HepG2 (cell line): ENCODE measurements around the gene USP34. TPM values are rescaled to one million over a fixed set of nuclear protein-coding genes. Genes with fewer than 3 reads are reported as not detected.
A peak's percentile ranks its signal among the peaks of the same experiment; 100 is the strongest.

ENCODE experiments used
- ATAC-seq: fragments of 200-7000 bp; cut with Tn5 transposase; 3 replicates; pipeline ENCODE4 v1.9.1; 2020; ENCODE audit warnings: mild to moderate bottlenecking, moderate library complexity
- BruUV-seq: library from RNA; stranded (reverse); fragments of 400-500 nt; replicated peaks from 2 replicates; lab custom pipeline; 2021; lab: Mats Ljungman, UMichigan
- CTCF ChIA-PET: fragments of 300-600 bp; formaldehyde crosslinking; extraction: SDS; loops from one replicate; lab custom pipeline; 2021; ENCODE audit warnings: low total read pairs, inconsistent platforms, low intra/inter-chr PET ratio; lab: Yijun Ruan, JAX
- POLR2A ChIA-PET: fragments of 350-600 bp; sonication (Branson Sonifier 250); formaldehyde crosslinking; loops from one replicate; lab custom pipeline; 2020; ENCODE audit warnings: antibody characterized with exemption, inconsistent platforms; lab: Yijun Ruan, JAX
- DNase-seq: peaks from one replicate; pipeline ENCODE4 v3.0.0-alpha.2; 2015; ENCODE audit warnings: low spot score
- FAIRE-seq: peaks from 3 replicates; lab custom pipeline; 2011; peaks lifted over from hg19 to GRCh38; lab: Jason Lieb, UNC
- H2AFZ ChIP-seq: one replicate; pipeline ENCODE4 v1.6.1; 2011; ENCODE audit warnings: low read length, inconsistent platforms
- H3K27ac ChIP-seq: fragments of 300-600 bp; 3 replicates; pipeline ENCODE4 v1.8.0; 2011; ENCODE audit warnings: mixed run types, mild to moderate bottlenecking, mixed read lengths, low read length, inconsistent platforms; ENCODE audit not compliant: insufficient read depth; ENCODE audit errors: extremely low read length
- H3K27me3 ChIP-seq, 2 experiments: fragments of 200-600 bp in 1 of 2; 2 replicates in 1 of 2; 3 replicates in 1 of 2; pipeline versions ENCODE4 v1.6.0 to v1.8.0; 2011; ENCODE audit warnings: low read length in 2 of 2, mild to moderate bottlenecking in 2 of 2, moderate library complexity in 2 of 2, inconsistent platforms in 1 of 2; ENCODE audit not compliant: insufficient read depth in 2 of 2, control insufficient read depth in 1 of 2
- H3K36me3 ChIP-seq, 2 experiments: fragments of 200-600 bp in 1 of 2; replicated peaks in 1 of 2; 2 replicates in 1 of 2; 3 replicates in 1 of 2; pipeline versions ENCODE4 v1.5.1 to v1.8.0; 2011; ENCODE audit warnings: low read length in 2 of 2, inconsistent platforms in 1 of 2; ENCODE audit not compliant: insufficient read depth in 2 of 2, control insufficient read depth in 1 of 2
- H3K4me1 ChIP-seq: 2 replicates; pipeline ENCODE4 v1.5.1; 2012; ENCODE audit warnings: low read length, inconsistent platforms; ENCODE audit not compliant: insufficient read depth
- H3K4me2 ChIP-seq: 2 replicates; pipeline ENCODE4 v1.6.0; 2011; ENCODE audit warnings: low read depth, low read length, inconsistent platforms
- H3K4me3 ChIP-seq, 3 experiments: fragments of 200-600 bp in 1 of 3; sonication (generic), shearing (Covaris generic) in 1 of 3; replicated peaks in 1 of 3; 2 replicates each; pipeline ENCODE4 v1.5.1; 2011 to 2016; ENCODE audit warnings: low read length in 3 of 3, inconsistent platforms in 2 of 3, low read depth in 2 of 3, mild to moderate bottlenecking in 2 of 3, control low read depth in 1 of 3, mixed read lengths in 1 of 3; ENCODE audit not compliant: insufficient read depth in 1 of 3
- H3K79me2 ChIP-seq: one replicate; pipeline ENCODE4 v1.6.1; 2011; ENCODE audit warnings: low read length, inconsistent platforms; ENCODE audit not compliant: insufficient read depth
- H3K9ac ChIP-seq: 2 replicates; pipeline ENCODE4 v1.6.0; 2011; ENCODE audit warnings: mild to moderate bottlenecking, low read depth, low read length, inconsistent platforms; ENCODE audit not compliant: insufficient read depth
- H3K9me3 ChIP-seq: 2 replicates; pipeline ENCODE4 v1.5.1; 2012; ENCODE audit warnings: mild to moderate bottlenecking, low read length
- H4K20me1 ChIP-seq: 2 replicates; pipeline ENCODE4 v1.6.0; 2011; ENCODE audit warnings: inconsistent platforms, mild to moderate bottlenecking, low read length, moderate library complexity; ENCODE audit not compliant: insufficient read depth
- ARHGAP35 ChIP-seq: sonication (generic); formaldehyde crosslinking; IDR thresholded peaks from 2 replicates; pipeline ENCODE4 v1.9.0; 2022; ENCODE audit warnings: mild to moderate bottlenecking, inconsistent platforms, moderate library complexity, missing genetic modification reagents, borderline replicate concordance
- HIC2 ChIP-seq: sonication (generic); formaldehyde crosslinking; IDR thresholded peaks from 2 replicates; pipeline ENCODE4 v1.9.0; 2022; ENCODE audit warnings: low read depth, missing genetic modification reagents
- MXI1 ChIP-seq: IDR thresholded peaks from 3 replicates; pipeline ENCODE4 v1.6.1; 2012; ENCODE audit warnings: low read depth, low read length, inconsistent platforms, borderline replicate concordance
- ONECUT2 ChIP-seq: sonication (generic); formaldehyde crosslinking; IDR thresholded peaks from 2 replicates; pipeline ENCODE4 v1.4.0; 2020; ENCODE audit warnings: missing genetic modification reagents
- RNF219 ChIP-seq: sonication (generic); formaldehyde crosslinking; IDR thresholded peaks from 2 replicates; pipeline ENCODE4 v1.5.0; 2020; ENCODE audit warnings: mild to moderate bottlenecking, missing genetic modification reagents
- TEAD3 ChIP-seq: optimal IDR thresholded peaks from 2 replicates; pipeline ENCODE3; 2016; ENCODE audit warnings: borderline replicate concordance
- ZBTB34 ChIP-seq: sonication (generic); formaldehyde crosslinking; IDR thresholded peaks from 2 replicates; pipeline ENCODE4 v1.8.0; 2022; ENCODE audit warnings: mild to moderate bottlenecking, missing genetic modification reagents
- ZBTB40 ChIP-seq, 2 experiments: fragments of 450-650 bp in 1 of 2; sonication (generic) in 1 of 2; formaldehyde crosslinking in 1 of 2; IDR thresholded peaks; 2 replicates each; pipeline versions ENCODE4 v1.6.1 to v1.8.0; 2016 to 2022; ENCODE audit warnings: antibody characterized with exemption in 1 of 2, mild to moderate bottlenecking in 1 of 2, missing genetic modification reagents in 1 of 2
- ZNF101 ChIP-seq: sonication (generic); formaldehyde crosslinking; IDR thresholded peaks from 2 replicates; pipeline ENCODE4 v1.4.0; 2020; ENCODE audit warnings: mild to moderate bottlenecking, low read depth, missing genetic modification reagents, borderline replicate concordance
- WGBS: methylation state at CpG from one replicate; pipeline ENCODE4 v1.1.6; 2017; ENCODE audit warnings: low lambda C conversion rate; 5-methylcytosine and 5-hydroxymethylcytosine counted together
- in situ Hi-C: cut with HindIII; loops from 2 replicates; pipeline ENCODE4 v1.10.0; 2017; ENCODE audit warnings: low pct_unique_long_range_greater_than_20kb; ENCODE audit not compliant: extremely low pct_ligation_motif_present
- intact Hi-C: fragments of 100-400 bp; cut with micrococcal nuclease; formaldehyde crosslinking; loops from one replicate; pipeline ENCODE4 v1.10.0; 2022; ENCODE audit not compliant: unreplicated experiment
- polyA plus RNA-seq, 8 experiments: library from polyadenylated mRNA; depleted of rRNA in 3 of 8; stranded (reverse) in 7 of 8; unstranded in 1 of 8; fragments of >200 nt; fragmentation: Illumina TruSeq in 4 of 8; extraction: Trizol in 4 of 8; gene quantifications; 2 replicates each; pipeline versions ENCODE4 v1.2.1 to v1.2.3, GENCODE V29; 2011 to 2016; ENCODE audit warnings: low read depth in 4 of 8, missing spikeins in 1 of 8, mixed read lengths in 1 of 8; ENCODE audit not compliant: insufficient read depth in 1 of 8
- total RNA-seq, 5 experiments: library from RNA; depleted of rRNA; stranded (reverse); fragments of >200 nt; fragmentation: Illumina TruSeq; extraction: Trizol; gene quantifications; 2 replicates each; pipeline ENCODE4 v1.2.3, GENCODE V29; 2016; ENCODE audit warnings: low read depth in 1 of 5

The USP34 gene
- total and polyA plus RNA-seq, 2 of the 13 experiments (the other 11 are each of a cell fraction or from before 2014, with no cell fraction given): 99.2 to 100 TPM

- H2AFZ ChIP-seq: no peak overlapping the region
- 77% methylated on average over 2 of the region's 2 CpGs for WGBS
- no TSS peak for BruUV-seq
- intact Hi-C loops: no loop called here
- in situ Hi-C loops: no loop called here
- no peak for DNase-seq
- H3K27me3 ChIP-seq: no peaks in the 10 kb centered on the region
- peak; percentile 52; the same call in 2 of the 3 replicates for ATAC-seq
- H3K27ac ChIP-seq: no peak overlapping the region
- peaks cover 18% of the 10 kb centered on the region for H3K4me1 ChIP-seq
- H3K9me3 ChIP-seq: no peaks in the 10 kb centered on the region
- peaks cover 3% of the 10 kb centered on the region; the same call in 1 of the 2 replicates for H4K20me1 ChIP-seq
- peaks cover 9 to 71% of the 10 kb centered on the region in 2 experiments for H3K36me3 ChIP-seq
- ChIA-PET CTCF (no interaction called here), POLR2A (no interaction called here)
- no peak for FAIRE-seq
- H3K9ac ChIP-seq: no peak overlapping the region
- peaks cover 65% of the 10 kb centered on the region for H3K79me2 ChIP-seq
- H3K4me3 ChIP-seq: no peak overlapping the region
- H3K4me2 ChIP-seq: no peak overlapping the region
- TF ChIP-seq TEAD3 (CRISPR knock-in tag) (no peak), ONECUT2 (CRISPR knock-in tag) (no peak), ZBTB34 (CRISPR knock-in tag) (no peak), HIC2 (CRISPR knock-in tag) (no peak), ZNF101 (CRISPR knock-in tag) (no peak), ARHGAP35 (CRISPR knock-in tag) (no peak), ZBTB40 (IDR thresholded peaks at IDR 0.05) (no peak), ZBTB40 (CRISPR knock-in tag; IDR thresholded peaks at IDR 0.05) (no peak), MXI1 (no peak), RNF219 (CRISPR knock-in tag) (no peak)
Observed at GRCh38 chr2:61504949-61505348, 34.1 kb upstream of the USP34 start.
